ENCODE results near the gene RIMS3.

- TF ChIP-seq CTCF (conservative IDR thresholded peaks at IDR 0.05; ENCODE audit: low read depth, low read length) (no peak), EZH2phosphoT487 (IDR thresholded peaks at IDR 0.05; ENCODE audit: borderline replicate concordance, low read length) (no peak)
Measured at GRCh38 chr1:40607921-40608320, 57.6 kb downstream of the RIMS3 start.
